ENCODE results near the gene APEH.

DNA sequence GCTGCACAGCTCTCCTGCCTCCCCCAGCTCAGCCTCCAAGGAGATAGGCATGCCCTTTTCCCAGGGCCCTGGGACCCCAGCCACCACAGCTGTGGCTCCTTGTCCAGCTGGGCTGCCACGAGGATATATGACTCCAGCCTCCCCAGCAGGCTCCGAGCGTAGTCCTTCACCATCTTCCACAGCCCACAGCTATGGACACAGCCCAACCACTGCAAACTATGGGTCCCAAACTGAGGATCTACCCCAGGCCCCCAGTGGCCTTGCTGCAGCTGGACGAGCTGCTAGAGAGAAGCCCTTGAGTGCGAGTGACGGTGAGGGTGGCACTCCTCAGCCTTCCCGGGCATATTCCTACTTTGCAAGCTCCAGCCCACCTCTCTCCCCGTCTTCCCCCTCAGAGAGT lies 20.5 kb upstream of the APEH start:
- no peak for TF ChIP-seq JUND (IDR thresholded peaks at IDR 0.05)
- TF ChIP-seq, protein P1, sequence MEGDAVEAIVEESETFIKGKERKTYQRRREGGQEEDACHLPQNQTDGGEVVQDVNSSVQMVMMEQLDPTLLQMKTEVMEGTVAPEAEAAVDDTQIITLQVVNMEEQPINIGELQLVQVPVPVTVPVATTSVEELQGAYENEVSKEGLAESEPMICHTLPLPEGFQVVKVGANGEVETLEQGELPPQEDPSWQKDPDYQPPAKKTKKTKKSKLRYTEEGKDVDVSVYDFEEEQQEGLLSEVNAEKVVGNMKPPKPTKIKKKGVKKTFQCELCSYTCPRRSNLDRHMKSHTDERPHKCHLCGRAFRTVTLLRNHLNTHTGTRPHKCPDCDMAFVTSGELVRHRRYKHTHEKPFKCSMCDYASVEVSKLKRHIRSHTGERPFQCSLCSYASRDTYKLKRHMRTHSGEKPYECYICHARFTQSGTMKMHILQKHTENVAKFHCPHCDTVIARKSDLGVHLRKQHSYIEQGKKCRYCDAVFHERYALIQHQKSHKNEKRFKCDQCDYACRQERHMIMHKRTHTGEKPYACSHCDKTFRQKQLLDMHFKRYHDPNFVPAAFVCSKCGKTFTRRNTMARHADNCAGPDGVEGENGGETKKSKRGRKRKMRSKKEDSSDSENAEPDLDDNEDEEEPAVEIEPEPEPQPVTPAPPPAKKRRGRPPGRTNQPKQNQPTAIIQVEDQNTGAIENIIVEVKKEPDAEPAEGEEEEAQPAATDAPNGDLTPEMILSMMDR (IDR thresholded peaks at IDR 0.05; ENCODE audit: low read depth, low read length, missing input control) = no peak
- TF ChIP-seq, protein P2, sequence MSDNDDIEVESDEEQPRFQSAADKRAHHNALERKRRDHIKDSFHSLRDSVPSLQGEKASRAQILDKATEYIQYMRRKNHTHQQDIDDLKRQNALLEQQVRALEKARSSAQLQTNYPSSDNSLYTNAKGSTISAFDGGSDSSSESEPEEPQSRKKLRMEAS (IDR thresholded peaks at IDR 0.05) = no peak
- no peak for TF ChIP-seq EGR1 (IDR thresholded peaks at IDR 0.05; ENCODE audit: low read depth in 2 of 2)
- no peak for TF ChIP-seq YY1 (IDR thresholded peaks at IDR 0.05)
- TF ChIP-seq RXRA (IDR thresholded peaks at IDR 0.05) = no peak
- TF ChIP-seq, protein P3, sequence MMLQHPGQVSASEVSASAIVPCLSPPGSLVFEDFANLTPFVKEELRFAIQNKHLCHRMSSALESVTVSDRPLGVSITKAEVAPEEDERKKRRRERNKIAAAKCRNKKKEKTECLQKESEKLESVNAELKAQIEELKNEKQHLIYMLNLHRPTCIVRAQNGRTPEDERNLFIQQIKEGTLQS (IDR thresholded peaks at IDR 0.05) = no peak
- no peak for TF ChIP-seq TAF1 (conservative IDR thresholded peaks at IDR 0.05)
- TF ChIP-seq FOXA1 (IDR thresholded peaks at IDR 0.05) = no peak
- no peak for TF ChIP-seq RAD21 (IDR thresholded peaks at IDR 0.05)

Measured in liver (tissue), 3 donors.